ENCODE measurements around the gene MAP3K15. TPM values are rescaled to one million over a fixed set of nuclear protein-coding genes. Genes with fewer than 3 reads are reported as not detected.

MAP3K15 gene
- total RNA-seq, 1 experiment from 2014 or later = 1.2 TPM

DNA sequence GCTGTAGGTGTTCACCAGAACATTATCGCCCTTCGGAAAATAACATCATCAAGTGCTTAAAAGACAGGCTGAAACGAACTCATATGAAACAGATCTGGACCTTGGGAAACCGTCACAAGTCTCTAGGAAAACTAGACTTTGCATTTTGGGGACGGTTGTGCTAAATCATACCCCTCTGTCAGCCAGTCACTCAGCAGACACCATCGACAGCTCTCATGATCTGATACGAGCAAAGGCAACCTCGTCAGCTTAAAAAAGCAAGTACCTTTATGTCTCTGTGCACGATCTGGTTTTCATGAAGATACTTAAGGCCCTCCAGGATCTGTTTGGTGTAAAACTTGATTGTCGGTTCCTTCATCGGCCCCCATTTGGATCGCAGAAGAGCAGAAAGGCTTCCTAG lies 123.2 kb downstream of the MAP3K15 start:
- Histone ChIP-seq H3K27me3 (ENCODE audit: insufficient read depth, low read length) (no peaks in the 10 kb centered on the region), H3K18ac (ENCODE audit: insufficient read length, low read depth, low read length) (no peak overlapping the region), H2BK12ac (ENCODE audit: insufficient read length, low read depth, low read length) (no peak overlapping the region), H3K4me2 (ENCODE audit: insufficient read depth, insufficient read length, low read length) (no peak overlapping the region), H3K9me3 (ENCODE audit: control insufficient read depth, low read depth, low read length) (peaks cover 45% of the 10 kb centered on the region), H2BK120ac (ENCODE audit: low read depth, low read length, poor library complexity, severe bottlenecking) (no peak overlapping the region), H3K27ac (ENCODE audit: insufficient read length, low read depth, low read length) (no peak overlapping the region), H4K8ac (replicated peaks; ENCODE audit: insufficient read length, low read depth, low read length) (no peak overlapping the region), H2BK20ac (ENCODE audit: low read depth, low read length, poor library complexity, severe bottlenecking) (no peak overlapping the region), H2AFZ (ENCODE audit: low read length) (no peak overlapping the region), H3K4me1 (ENCODE audit: insufficient read depth, low read length) (no peaks in the 10 kb centered on the region), H3T11ph (ENCODE audit: low read length) (no peak overlapping the region), H4K91ac (ENCODE audit: insufficient read length, low read depth, low read length) (no peak overlapping the region), H3K14ac (ENCODE audit: insufficient read depth, low read length) (no peak overlapping the region), H2BK15ac (ENCODE audit: low read depth, low read length) (no peak overlapping the region), H3K9ac (ENCODE audit: extremely low read depth, insufficient read length, low read length) (no peak overlapping the region), H4K5ac (ENCODE audit: insufficient read length, low read depth, low read length) (no peak overlapping the region), H3K79me1 (ENCODE audit: insufficient read depth, low read depth, low read length, poor library complexity, severe bottlenecking) (no peaks in the 10 kb centered on the region), H3K4ac (ENCODE audit: low read depth, low read length) (no peak overlapping the region), H4K20me1 (ENCODE audit: control insufficient read depth, insufficient read depth, insufficient read length) (no peaks in the 10 kb centered on the region), H3K56ac (ENCODE audit: insufficient read length, low read depth, low read length) (no peak overlapping the region), H3K23me2 (ENCODE audit: insufficient read length, low read depth, low read length, poor library complexity, severe bottlenecking) (no peaks in the 10 kb centered on the region), H3K23ac (ENCODE audit: insufficient read length, low read depth, low read length) (no peak overlapping the region), H2AK5ac (ENCODE audit: insufficient read length, low read length) (no peak overlapping the region), H2BK5ac (ENCODE audit: insufficient read length, low read length) (no peak overlapping the region), H3K79me2 (ENCODE audit: insufficient read depth, low read length) (no peaks in the 10 kb centered on the region)
- Mint-ChIP-seq H3K4me3 (no peak overlapping the region), H3K27me3 (ENCODE audit: low read depth) (peaks cover 2% of the 10 kb centered on the region; the same call in 1 of the 2 replicates), H3K9me3 (peaks cover 68 to 69% of the 10 kb centered on the region in 2 experiments), H3K27ac (no peak overlapping the region), H3K36me3 (ENCODE audit: insufficient read depth in 1 of 3, low read depth in 3 of 3) (peaks cover 0 to 1% (median 0%) of the 10 kb centered on the region in 3 experiments; a peak in 1 of 7 replicates), H3K4me1 (no peaks in the 10 kb centered on the region; a peak in 1 of 4 replicates)
- TF ChIP-seq, protein P1, sequence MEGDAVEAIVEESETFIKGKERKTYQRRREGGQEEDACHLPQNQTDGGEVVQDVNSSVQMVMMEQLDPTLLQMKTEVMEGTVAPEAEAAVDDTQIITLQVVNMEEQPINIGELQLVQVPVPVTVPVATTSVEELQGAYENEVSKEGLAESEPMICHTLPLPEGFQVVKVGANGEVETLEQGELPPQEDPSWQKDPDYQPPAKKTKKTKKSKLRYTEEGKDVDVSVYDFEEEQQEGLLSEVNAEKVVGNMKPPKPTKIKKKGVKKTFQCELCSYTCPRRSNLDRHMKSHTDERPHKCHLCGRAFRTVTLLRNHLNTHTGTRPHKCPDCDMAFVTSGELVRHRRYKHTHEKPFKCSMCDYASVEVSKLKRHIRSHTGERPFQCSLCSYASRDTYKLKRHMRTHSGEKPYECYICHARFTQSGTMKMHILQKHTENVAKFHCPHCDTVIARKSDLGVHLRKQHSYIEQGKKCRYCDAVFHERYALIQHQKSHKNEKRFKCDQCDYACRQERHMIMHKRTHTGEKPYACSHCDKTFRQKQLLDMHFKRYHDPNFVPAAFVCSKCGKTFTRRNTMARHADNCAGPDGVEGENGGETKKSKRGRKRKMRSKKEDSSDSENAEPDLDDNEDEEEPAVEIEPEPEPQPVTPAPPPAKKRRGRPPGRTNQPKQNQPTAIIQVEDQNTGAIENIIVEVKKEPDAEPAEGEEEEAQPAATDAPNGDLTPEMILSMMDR (conservative IDR thresholded peaks at IDR 0.05) = no peak
- no peak for DNase-seq
- WGBS (ENCODE audit: extremely low coverage, insufficient read length, low lambda C conversion rate) = no CpG with 5 or more reads among the region's 12 CpGs
